Measurements from ENCODE around the gene STAT3.
"Not testable (repeated sequence)": the region's sequence is repeated elsewhere in the genome, so short reads cannot be mapped to it uniquely, and the experiment has no call there.

The STAT3 gene

GRCh38 chr17:42323268-42323773 is 64.9 kb downstream of the STAT3 start:
- in situ Hi-C loops (cut with HindIII; ENCODE audit: low pct_unique_long_range_greater_than_20kb, low sequenced_read_pairs), result no loop called here
- DNase-seq (ENCODE audit: low read depth in 1 of 2, low spot score in 1 of 2), result no peak
- no peak for TF ChIP-seq JUND (IDR thresholded peaks at IDR 0.05; ENCODE audit: low read depth)

GRCh38 chr17:42322382-42323267 is 65.6 kb downstream of the STAT3 start:
- no peak for TF ChIP-seq JUND (IDR thresholded peaks at IDR 0.05; ENCODE audit: low read depth)
- in situ Hi-C loops (cut with HindIII; ENCODE audit: low pct_unique_long_range_greater_than_20kb, low sequenced_read_pairs), result no loop called here
- DNase-seq (ENCODE audit: low read depth in 1 of 2, low spot score in 1 of 2), result peak; percentile 90 to 94

DNA sequence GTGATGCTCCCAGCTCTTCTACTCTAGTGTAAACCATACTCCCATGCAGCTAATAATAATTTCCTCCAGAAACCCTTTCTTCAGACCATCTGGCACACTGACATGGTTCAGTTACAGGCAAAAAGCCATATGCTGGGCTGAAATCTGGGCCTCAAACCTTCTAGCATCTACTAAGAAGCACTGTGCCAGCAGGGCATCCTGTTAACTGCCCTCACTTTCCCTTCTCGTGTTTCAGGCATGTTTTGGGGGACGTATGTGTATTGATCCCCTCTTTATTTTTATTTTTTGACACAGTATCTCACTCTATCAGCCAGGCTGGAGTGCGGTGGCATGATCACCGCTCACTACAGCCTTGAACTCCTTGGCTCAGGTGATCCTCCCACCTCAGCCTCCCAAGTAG is 66.7 kb downstream of the STAT3 start:
- no peak for TF ChIP-seq JUND (IDR thresholded peaks at IDR 0.05; ENCODE audit: low read depth)

DNA sequence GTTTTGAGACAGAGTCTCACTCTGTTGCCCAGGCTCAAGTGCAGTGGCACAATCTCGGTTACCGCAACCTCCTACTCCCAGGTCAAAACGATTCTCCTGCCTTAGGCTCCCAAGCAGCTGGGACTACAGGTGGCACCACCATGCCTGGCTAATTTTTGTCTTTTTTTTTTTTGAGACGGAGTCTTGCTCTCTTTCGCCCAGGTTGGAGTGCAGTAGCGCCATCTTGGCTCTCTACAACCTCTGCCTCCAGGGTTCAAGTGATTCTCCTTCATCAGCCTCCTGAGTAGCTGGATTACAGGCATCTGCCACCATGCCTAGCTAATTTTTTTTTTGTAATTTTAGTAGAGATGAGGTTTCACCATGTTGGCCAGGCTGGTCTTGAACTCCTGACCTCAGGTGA is 70.3 kb downstream of the STAT3 start:
- in situ Hi-C loops (cut with HindIII; ENCODE audit: low pct_unique_long_range_greater_than_20kb, low sequenced_read_pairs); DNase-seq (ENCODE audit: low read depth in 1 of 2, low spot score in 1 of 2): not testable (repeated sequence)

More for the DNA sequence above, 66.7 kb downstream of the STAT3 start:
- in situ Hi-C loops (cut with HindIII; ENCODE audit: low pct_unique_long_range_greater_than_20kb, low sequenced_read_pairs), result no loop called here
- no peak for DNase-seq (ENCODE audit: low read depth in 1 of 2, low spot score in 1 of 2)

- no peak for DNase-seq (ENCODE audit: low read depth in 1 of 2, low spot score in 1 of 2)
- in situ Hi-C loops (cut with HindIII; ENCODE audit: low pct_unique_long_range_greater_than_20kb, low sequenced_read_pairs), result no loop called here
- TF ChIP-seq JUND (IDR thresholded peaks at IDR 0.05; ENCODE audit: low read depth), result no peak
Observed at GRCh38 chr17:42317266-42317845, 70.9 kb downstream of the STAT3 start.

GRCh38 chr17:42316755-42317154 is 71.5 kb downstream of the STAT3 start:
- in situ Hi-C loops (cut with HindIII; ENCODE audit: low pct_unique_long_range_greater_than_20kb, low sequenced_read_pairs), result no loop called here
- DNase-seq (ENCODE audit: low read depth in 1 of 2, low spot score in 1 of 2), result no peak
- TF ChIP-seq JUND (IDR thresholded peaks at IDR 0.05; ENCODE audit: low read depth), result no peak

GRCh38 chr17:42315402-42316156 is 72.7 kb downstream of the STAT3 start:
- no peak for DNase-seq (ENCODE audit: low read depth in 1 of 2, low spot score in 1 of 2)
- no peak for TF ChIP-seq JUND (IDR thresholded peaks at IDR 0.05; ENCODE audit: low read depth)
- in situ Hi-C loops (cut with HindIII; ENCODE audit: low pct_unique_long_range_greater_than_20kb, low sequenced_read_pairs), result no loop called here

DNA sequence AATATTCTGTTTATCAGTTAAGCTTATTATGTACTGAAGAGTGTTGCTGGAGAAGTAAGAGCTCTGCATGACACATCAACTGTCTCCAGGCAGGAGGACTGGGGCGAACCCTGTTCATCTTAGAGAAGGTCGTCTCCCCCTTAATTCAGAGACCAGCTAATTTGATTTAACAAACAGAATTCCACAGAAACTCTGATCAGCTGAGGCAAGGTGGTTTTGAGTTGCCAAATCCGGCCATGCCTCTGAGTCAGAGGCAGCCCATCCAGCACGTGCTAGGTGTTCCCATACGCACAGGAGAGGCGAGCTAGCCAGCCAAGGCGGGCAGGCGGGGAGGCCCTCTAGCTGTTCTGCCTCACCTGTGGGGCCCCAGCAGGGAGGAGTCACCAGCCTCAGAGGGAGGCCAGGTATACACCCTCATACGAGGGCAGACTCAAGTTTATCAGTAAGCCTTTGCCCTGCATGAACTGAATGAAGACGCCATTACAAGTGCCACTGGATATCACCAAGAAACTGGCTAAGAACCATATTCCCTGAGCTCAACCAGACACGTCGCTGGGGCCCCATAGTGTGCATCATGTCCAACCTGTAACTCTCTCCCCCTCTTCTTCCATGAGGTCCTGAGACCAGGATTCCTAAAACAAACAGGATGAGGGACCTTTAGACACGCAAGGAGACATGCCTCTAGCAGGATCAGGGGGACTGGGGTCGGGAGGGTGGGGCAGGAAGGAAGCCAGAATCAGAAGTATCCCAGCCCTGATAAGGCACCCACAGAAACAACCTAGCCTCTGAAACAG is 74.3 kb downstream of the STAT3 start:
- no peak for DNase-seq (ENCODE audit: low read depth in 1 of 2, low spot score in 1 of 2)
- in situ Hi-C loops (cut with HindIII; ENCODE audit: low pct_unique_long_range_greater_than_20kb, low sequenced_read_pairs), result no loop called here
- no peak for TF ChIP-seq JUND (IDR thresholded peaks at IDR 0.05; ENCODE audit: low read depth)

- in situ Hi-C loops (cut with HindIII; ENCODE audit: low pct_unique_long_range_greater_than_20kb, low sequenced_read_pairs), result no loop called here
- no peak for DNase-seq (ENCODE audit: low read depth in 1 of 2, low spot score in 1 of 2)
- no peak for TF ChIP-seq JUND (IDR thresholded peaks at IDR 0.05; ENCODE audit: low read depth)
Observed at GRCh38 chr17:42313389-42313772, 74.9 kb downstream of the STAT3 start.

- DNase-seq (ENCODE audit: low read depth in 1 of 2, low spot score in 1 of 2), result no peak
- no peak for TF ChIP-seq JUND (IDR thresholded peaks at IDR 0.05; ENCODE audit: low read depth)
- in situ Hi-C loops (cut with HindIII; ENCODE audit: low pct_unique_long_range_greater_than_20kb, low sequenced_read_pairs), result no loop called here
Observed at GRCh38 chr17:42312285-42313130, 75.7 kb downstream of the STAT3 start.

DNA sequence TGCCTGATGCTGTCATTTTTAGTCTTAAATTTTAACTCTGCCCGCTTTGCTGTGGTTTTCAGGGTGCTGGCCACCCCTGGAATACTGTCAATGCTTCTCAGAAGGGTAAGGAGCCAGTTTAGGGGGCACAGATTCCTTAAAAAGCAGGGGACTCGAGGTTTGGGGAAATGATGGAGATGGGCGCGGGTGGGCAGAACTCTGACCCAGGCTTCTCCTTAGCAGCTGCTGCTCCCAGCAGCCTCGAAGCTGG is 76.3 kb downstream of the STAT3 start:
- no peak for TF ChIP-seq JUND (IDR thresholded peaks at IDR 0.05; ENCODE audit: low read depth)
- in situ Hi-C loops (cut with HindIII; ENCODE audit: low pct_unique_long_range_greater_than_20kb, low sequenced_read_pairs), result no loop called here
- DNase-seq (ENCODE audit: low read depth in 1 of 2, low spot score in 1 of 2), result no peak

Measured in T47D (cell line).